Upper lobe of left lung (tissue), 6 donors: ENCODE data around the gene PDE4D. TPM values are rescaled to one million over a fixed set of nuclear protein-coding genes. Genes with fewer than 3 reads are reported as not detected.

Experiments used
- ATAC-seq, 2 donors: fragments of 200-7000 bp; cut with Tn5 transposase; one replicate each; pipeline ENCODE4 v1.9.1; 2022; ENCODE audit warnings: mild to moderate bottlenecking in 2 of 2, moderate library complexity in 2 of 2; ENCODE audit not compliant: low FRiP score in 2 of 2
- DNase-seq, 2 donors: peaks; one replicate each; pipeline ENCODE4 v3.0.0-alpha.2; 2019 to 2020
- H3K27ac ChIP-seq, 4 donors: fragments of 200-600 bp; sonication (generic); one replicate each; pipeline ENCODE4 v1.5.1; 2016 to 2019
- H3K27me3 ChIP-seq, 4 donors: fragments of 200-600 bp; sonication (generic); one replicate each; pipeline ENCODE4 v1.5.1; 2017 to 2019
- H3K36me3 ChIP-seq, 4 donors: fragments of 200-600 bp; sonication (generic); one replicate each; pipeline ENCODE4 v1.5.1; 2016 to 2019
- H3K4me1 ChIP-seq, 4 donors: fragments of 200-600 bp; sonication (generic); one replicate each; pipeline ENCODE4 v1.5.1; 2018 to 2019
- H3K4me3 ChIP-seq, 4 donors: fragments of 200-600 bp; sonication (generic); one replicate each; pipeline ENCODE4 v1.5.1; 2017 to 2019; ENCODE audit warnings: mild to moderate bottlenecking in 2 of 4, moderate library complexity in 1 of 4
- H3K9me3 ChIP-seq, 4 donors: fragments of 200-600 bp; sonication (generic); one replicate each; pipeline ENCODE4 v1.5.1; 2018 to 2019
- EP300 ChIP-seq, 4 donors: sonication (generic); formaldehyde crosslinking; IDR thresholded peaks; one replicate each; pipeline ENCODE4 v1.5.1; 2017; ENCODE audit warnings: antibody characterized with exemption in 4 of 4, control low read depth in 2 of 4
- POLR2A ChIP-seq, 4 donors: fragments of 450-650 bp; IDR thresholded peaks; one replicate each; pipeline ENCODE4 v1.5.1; 2016 to 2017; ENCODE audit warnings: antibody characterized with exemption in 4 of 4, mild to moderate bottlenecking in 2 of 4
- POLR2AphosphoS5 ChIP-seq, 2 donors: sonication (generic); formaldehyde crosslinking; IDR thresholded peaks; one replicate each; pipeline ENCODE4 v1.5.1; 2017; ENCODE audit warnings: antibody characterized with exemption in 2 of 2
- WGBS, 2 donors: methylation state at CpG; one replicate each; pipeline ENCODE4 v1.1.5; 2017 to 2018; 5-methylcytosine and 5-hydroxymethylcytosine counted together
- total RNA-seq, 6 donors: library from RNA; depleted of rRNA in 4 of 6; stranded (reverse); fragments of >200 nt in 4 of 6; gene quantifications; one replicate each; pipeline versions ENCODE4 v1.1.0 to v1.2.1, GENCODE V29; 2016 to 2021
- TF ChIP-seq, protein P1 (sequence below), 6 experiments: fragments of 450-650 bp in 4 of 6; fragments of 200-600 bp in 2 of 6; sonication (generic) in 2 of 6; IDR thresholded peaks; one replicate each; pipeline ENCODE4 v1.5.1; 2016 to 2019; ENCODE audit warnings: antibody characterized with exemption in 6 of 6
- donor health status: DM: no; HTN: no; CAD: no; lungs with moderate emphysema.
- donor health status: DM: no; HTN: yes; CAD: no; lungs with severe emphysema.

The PDE4D gene
- total RNA-seq, 6 donors from 2014 or later: 50.4 to 188 (median 84.0) TPM

- WGBS, 2 donors: 44 to 60% methylated on average over 3 of the region's 3 CpGs
- Histone ChIP-seq H3K4me3 (no peak overlapping the region), H3K27me3 (no peaks in the 10 kb centered on the region), H3K36me3 (no peaks in the 10 kb centered on the region), H3K27ac (no peak overlapping the region), H3K4me1 (no peaks in the 10 kb centered on the region), H3K9me3 (no peaks in the 10 kb centered on the region)
- no peak for ATAC-seq
- TF ChIP-seq, protein P1, sequence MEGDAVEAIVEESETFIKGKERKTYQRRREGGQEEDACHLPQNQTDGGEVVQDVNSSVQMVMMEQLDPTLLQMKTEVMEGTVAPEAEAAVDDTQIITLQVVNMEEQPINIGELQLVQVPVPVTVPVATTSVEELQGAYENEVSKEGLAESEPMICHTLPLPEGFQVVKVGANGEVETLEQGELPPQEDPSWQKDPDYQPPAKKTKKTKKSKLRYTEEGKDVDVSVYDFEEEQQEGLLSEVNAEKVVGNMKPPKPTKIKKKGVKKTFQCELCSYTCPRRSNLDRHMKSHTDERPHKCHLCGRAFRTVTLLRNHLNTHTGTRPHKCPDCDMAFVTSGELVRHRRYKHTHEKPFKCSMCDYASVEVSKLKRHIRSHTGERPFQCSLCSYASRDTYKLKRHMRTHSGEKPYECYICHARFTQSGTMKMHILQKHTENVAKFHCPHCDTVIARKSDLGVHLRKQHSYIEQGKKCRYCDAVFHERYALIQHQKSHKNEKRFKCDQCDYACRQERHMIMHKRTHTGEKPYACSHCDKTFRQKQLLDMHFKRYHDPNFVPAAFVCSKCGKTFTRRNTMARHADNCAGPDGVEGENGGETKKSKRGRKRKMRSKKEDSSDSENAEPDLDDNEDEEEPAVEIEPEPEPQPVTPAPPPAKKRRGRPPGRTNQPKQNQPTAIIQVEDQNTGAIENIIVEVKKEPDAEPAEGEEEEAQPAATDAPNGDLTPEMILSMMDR (IDR thresholded peaks at IDR 0.05): no peak
- TF ChIP-seq POLR2A (IDR thresholded peaks at IDR 0.05): no peak
- no peak for TF ChIP-seq POLR2AphosphoS5 (IDR thresholded peaks at IDR 0.05)
- TF ChIP-seq EP300 (IDR thresholded peaks at IDR 0.05): no peak
- DNase-seq: no peak
These were observed 776.2 kb downstream of the PDE4D start for GRCh38 chr5:59117320-59117719.

- Histone ChIP-seq H3K9me3 (no peaks in the 10 kb centered on the region), H3K4me3 (no peak overlapping the region), H3K27me3 (no peaks in the 10 kb centered on the region), H3K36me3 (no peaks in the 10 kb centered on the region), H3K4me1 (no peaks in the 10 kb centered on the region), H3K27ac (no peak overlapping the region)
- ATAC-seq (no peak), DNase-seq (no peak)
- no peak for TF ChIP-seq POLR2AphosphoS5 (IDR thresholded peaks at IDR 0.05)
- TF ChIP-seq POLR2A (IDR thresholded peaks at IDR 0.05): no peak
- TF ChIP-seq EP300 (IDR thresholded peaks at IDR 0.05): no peak
- TF ChIP-seq, protein P1 (IDR thresholded peaks at IDR 0.05): no peak
- 76 to 77% methylated on average over 11 of the region's 11 CpGs for WGBS, 2 donors
These were observed 777.2 kb downstream of the PDE4D start for GRCh38 chr5:59116231-59116865.

DNA sequence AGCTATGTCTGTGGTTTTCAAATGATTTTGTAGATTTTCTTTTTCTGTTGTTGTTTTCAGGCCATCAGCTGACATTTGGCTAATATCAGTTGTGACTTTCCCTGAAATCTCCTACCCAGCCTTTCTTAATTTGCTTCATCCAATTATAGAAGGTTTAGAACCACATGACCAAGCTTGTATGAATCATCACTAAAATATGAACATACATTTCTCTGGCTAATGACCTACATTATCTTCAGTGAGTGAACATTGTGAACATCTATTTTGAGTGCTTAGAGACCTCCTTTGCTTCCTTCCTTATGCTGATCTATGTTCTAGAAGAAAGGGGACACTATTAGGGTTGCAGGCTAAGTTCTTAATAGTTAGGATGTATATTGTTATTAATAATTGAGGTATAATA, 778.2 kb downstream of the PDE4D start:
- Histone ChIP-seq H3K27ac (no peak overlapping the region), H3K4me1 (no peaks in the 10 kb centered on the region), H3K4me3 (no peak overlapping the region), H3K36me3 (no peaks in the 10 kb centered on the region), H3K9me3 (no peaks in the 10 kb centered on the region), H3K27me3 (no peaks in the 10 kb centered on the region)
- no peak for TF ChIP-seq EP300 (IDR thresholded peaks at IDR 0.05)
- no peak for TF ChIP-seq POLR2AphosphoS5 (IDR thresholded peaks at IDR 0.05)
- TF ChIP-seq, protein P1 (IDR thresholded peaks at IDR 0.05): no peak
- TF ChIP-seq POLR2A (IDR thresholded peaks at IDR 0.05): no peak
- ATAC-seq (no peak), DNase-seq (no peak)

GRCh38 chr5:59109383-59109782, 784.1 kb downstream of the PDE4D start:
- Histone ChIP-seq H3K36me3 (no peaks in the 10 kb centered on the region), H3K27me3 (no peaks in the 10 kb centered on the region), H3K4me3 (no peak overlapping the region), H3K9me3 (no peaks in the 10 kb centered on the region), H3K27ac (no peak overlapping the region), H3K4me1 (peaks cover 0 to 6% (median 0%) of the 10 kb centered on the region in 4 donors)
- 89 to 95% methylated on average over 2 of the region's 2 CpGs for WGBS, 2 donors
- DNase-seq (no peak), ATAC-seq (no peak)
- no peak for TF ChIP-seq POLR2AphosphoS5 (IDR thresholded peaks at IDR 0.05)
- TF ChIP-seq POLR2A (IDR thresholded peaks at IDR 0.05): no peak
- TF ChIP-seq EP300 (IDR thresholded peaks at IDR 0.05): no peak
- TF ChIP-seq, protein P1 (IDR thresholded peaks at IDR 0.05): no peak

GRCh38 chr5:59107692-59108091, 785.8 kb downstream of the PDE4D start:
- WGBS, 2 donors: 70 to 73% methylated on average over 2 of the region's 2 CpGs
- no peak for ATAC-seq
- DNase-seq: peak in 1 of 2 donors; percentile 51
- Histone ChIP-seq H3K27me3 (no peaks in the 10 kb centered on the region), H3K4me3 (no peak overlapping the region), H3K27ac (no peak overlapping the region), H3K36me3 (no peaks in the 10 kb centered on the region), H3K9me3 (no peaks in the 10 kb centered on the region), H3K4me1 (peaks cover 0 to 7% (median 0%) of the 10 kb centered on the region in 4 donors)
- TF ChIP-seq POLR2A (IDR thresholded peaks at IDR 0.05) (no peak), EP300 (IDR thresholded peaks at IDR 0.05) (no peak), POLR2AphosphoS5 (IDR thresholded peaks at IDR 0.05) (no peak)
- TF ChIP-seq, protein P1 (IDR thresholded peaks at IDR 0.05): no peak
